HG03060 (cell line): ENCODE results near the gene GASK1A.

Experiments
- ATAC-seq: cut with Tn5 transposase; IDR thresholded peaks from one replicate; pipeline ENCODE4 v1.9.1; 2021; ENCODE audit warnings: low read depth, moderate number of reproducible peaks; ENCODE audit not compliant: unreplicated experiment

GASK1A gene

GRCh38 chr3:43080726-43081568, 101.8 kb downstream of the GASK1A start:
- ATAC-seq: no peak

DNA sequence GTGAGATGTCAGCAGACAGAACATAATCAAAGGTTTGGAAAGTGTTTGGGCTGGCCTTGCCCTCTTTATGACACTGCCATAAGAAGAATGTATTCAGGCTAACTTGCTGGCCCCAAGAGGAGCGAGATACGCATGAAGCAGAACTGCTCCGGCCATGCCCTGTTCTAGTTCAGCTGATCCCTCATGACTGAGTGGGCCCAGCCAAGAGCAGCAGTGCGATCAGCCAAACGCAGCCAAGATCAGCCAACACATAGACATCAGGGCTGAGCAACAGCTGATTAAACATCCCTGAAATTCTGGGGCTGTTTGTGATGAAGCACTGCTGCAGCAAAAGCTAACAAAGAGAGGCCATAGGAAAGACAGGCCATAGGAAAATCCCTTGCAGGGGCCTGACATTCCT, 102.7 kb downstream of the GASK1A start:
- ATAC-seq: no peak

DNA sequence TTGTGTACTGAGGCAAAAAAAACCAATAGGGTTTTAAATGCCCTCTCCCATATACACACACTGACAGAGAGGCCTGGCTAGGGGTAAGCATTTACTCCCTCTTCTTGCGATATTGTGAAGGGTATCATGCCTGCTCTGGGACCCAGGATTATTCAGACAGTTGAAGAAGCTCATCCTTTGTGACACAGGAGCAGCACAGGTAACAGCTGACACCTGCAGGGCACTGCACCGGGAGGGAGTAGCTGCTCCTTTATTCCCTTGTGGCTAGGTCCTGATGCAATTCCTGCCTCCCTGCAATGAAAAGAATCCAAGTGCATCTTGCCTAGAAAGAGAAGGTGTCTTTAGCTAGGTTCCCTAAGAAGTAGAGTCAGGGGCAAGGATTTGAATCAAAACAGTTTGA, 103.3 kb downstream of the GASK1A start:
- no peak for ATAC-seq

- ATAC-seq: no peak
Observed at GRCh38 chr3:43086460-43087165, 107.5 kb downstream of the GASK1A start.

DNA sequence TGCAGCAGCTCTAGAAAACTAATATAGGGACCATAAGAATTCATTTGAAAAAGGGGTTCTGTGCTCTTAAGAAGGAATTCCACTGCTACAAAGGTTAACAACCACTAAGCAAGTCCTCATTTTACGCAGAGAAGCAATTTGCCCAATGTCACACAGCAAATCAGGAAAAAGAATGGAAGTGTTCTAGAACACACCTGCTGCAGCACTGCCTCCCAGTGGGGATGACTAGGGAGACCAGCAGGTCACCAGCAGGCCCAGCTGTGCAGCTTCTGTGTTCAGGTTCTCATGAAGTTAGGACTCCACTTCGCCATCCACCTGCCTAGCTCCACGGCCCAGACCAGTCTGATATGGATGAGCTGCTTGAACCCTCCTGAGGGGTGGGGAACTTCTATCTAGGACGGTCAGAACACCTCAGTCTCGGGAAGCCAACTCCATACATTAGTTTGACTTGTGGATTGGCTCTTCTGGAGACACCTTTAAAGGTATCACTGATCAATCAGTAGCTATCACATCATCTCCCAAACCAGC, 108.2 kb downstream of the GASK1A start:
- ATAC-seq: no peak

GRCh38 chr3:43089081-43089480, 110.0 kb downstream of the GASK1A start:
- ATAC-seq: no peak

- no peak for ATAC-seq
Observed at GRCh38 chr3:43090238-43090637, 111.1 kb downstream of the GASK1A start.

- ATAC-seq: no peak
Observed at GRCh38 chr3:43091481-43091880, 112.4 kb downstream of the GASK1A start.

DNA sequence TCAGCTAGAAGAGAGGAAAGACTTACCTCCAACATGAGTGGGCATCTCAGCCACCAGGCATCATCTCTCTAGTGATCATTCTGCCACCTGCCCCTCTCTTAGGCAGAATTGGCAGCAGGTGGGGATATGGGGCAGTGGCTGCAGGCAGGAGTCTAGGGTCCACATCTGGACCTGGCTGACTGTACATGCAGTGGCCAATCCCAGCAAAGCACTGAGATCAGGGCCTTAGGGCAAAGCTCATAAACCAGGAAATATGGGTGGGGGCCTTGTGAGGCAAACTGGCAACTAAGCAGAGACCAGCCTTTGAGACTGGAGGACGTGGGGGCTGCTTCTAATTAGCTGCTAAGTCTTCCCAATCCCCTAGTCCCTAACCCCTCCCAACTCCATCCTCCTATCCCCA, 113.9 kb downstream of the GASK1A start:
- ATAC-seq: no peak

GRCh38 chr3:43093974-43094373, 114.9 kb downstream of the GASK1A start:
- ATAC-seq: no peak

DNA sequence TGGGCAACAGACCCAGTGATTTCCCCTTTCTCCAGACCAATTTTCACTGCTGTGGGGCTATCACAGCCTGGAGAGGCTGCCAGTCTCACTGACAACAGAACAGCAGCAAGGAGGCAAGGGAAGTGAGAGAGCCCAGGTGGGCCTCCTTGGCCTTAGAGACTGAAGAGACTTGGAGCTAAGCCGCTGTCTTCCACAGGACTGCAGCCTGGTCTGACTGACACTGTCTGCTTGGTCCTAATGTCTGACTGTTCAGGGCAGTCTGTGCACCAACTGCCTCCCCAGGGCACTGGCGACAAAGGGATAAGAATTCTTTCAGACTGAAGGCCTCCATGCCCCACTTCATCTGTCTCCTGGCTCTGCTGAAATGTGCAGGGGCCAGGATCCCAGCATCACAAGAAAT, 115.3 kb downstream of the GASK1A start:
- ATAC-seq: no peak

- ATAC-seq: no peak
Observed at GRCh38 chr3:43094851-43095250, 115.7 kb downstream of the GASK1A start.

DNA sequence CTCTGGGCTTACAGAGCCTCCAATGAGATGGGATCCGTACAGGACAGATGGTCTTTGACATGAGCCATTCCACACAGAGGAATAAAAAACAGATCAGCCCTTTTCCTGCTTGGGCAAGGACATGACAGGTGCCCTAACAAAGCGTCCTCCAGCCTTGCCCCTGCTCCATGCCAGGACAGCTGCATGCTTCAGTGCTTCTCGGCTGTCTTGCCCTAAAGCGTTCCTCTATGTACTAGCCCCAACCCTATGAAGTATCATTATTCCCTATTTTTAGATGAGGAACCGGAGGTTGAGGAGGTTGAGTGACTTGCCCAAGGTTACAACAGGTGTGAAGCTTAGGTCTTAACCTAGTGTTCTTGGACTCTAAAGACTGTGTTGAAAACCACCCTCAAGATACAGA, 116.3 kb downstream of the GASK1A start:
- no peak for ATAC-seq

DNA sequence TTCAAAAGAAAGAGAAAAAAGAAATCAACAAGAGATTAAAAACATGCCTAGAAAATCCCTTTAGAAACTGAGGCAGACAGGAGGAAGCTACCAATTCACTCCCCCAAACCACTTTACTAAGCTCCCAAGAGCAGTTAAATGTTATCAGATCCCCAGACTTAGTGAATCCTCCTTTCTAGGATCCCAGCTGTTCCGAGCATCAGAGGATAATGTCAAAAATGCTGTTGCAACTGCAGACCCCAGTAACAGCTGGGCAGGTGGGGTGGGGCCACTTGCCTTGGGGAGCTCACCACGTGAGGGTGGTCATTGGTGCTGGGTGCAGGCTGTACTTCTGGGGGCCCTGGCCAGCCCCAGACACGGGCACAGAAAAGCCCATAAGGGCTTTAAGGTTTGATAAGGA, 117.7 kb downstream of the GASK1A start:
- ATAC-seq: no peak

DNA sequence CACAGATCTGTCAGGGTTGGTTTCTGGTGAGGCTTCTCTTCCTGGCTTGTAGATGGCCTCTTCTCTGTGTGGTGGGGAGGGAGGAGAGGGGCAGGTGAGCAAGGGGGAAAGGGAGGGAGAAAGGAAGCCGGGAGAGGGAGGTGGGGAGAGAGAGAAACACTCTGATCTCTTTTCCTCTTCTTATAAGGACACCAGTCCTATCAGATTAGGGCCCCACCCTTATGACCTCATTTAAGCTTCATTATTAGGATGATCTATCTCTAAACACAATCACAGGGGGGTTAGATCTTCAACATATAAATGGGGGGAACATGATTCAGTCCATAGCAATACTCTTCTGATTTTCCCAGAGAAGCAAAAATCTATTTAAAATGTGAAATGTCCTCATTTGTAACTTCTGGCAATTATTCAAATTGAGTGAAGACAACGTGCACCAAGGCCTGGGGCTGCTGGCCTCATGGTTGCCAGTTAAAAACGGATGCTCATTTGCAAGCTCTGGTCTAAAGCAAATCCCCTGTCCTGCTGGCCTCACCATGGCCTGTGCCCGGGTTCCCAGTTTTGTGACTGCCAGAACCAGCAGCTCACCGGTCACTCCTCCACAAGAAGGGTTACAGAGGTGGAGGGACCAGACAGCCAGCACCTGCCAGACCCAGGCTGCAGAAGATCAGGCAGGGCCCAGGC, 118.4 kb downstream of the GASK1A start:
- ATAC-seq: no peak

GRCh38 chr3:43098761-43099160, 119.7 kb downstream of the GASK1A start:
- ATAC-seq: no peak

- no peak for ATAC-seq
Observed at GRCh38 chr3:43102773-43103480, 123.8 kb downstream of the GASK1A start.

- ATAC-seq: no peak
Observed at GRCh38 chr3:43104039-43104438, 124.9 kb downstream of the GASK1A start.

GRCh38 chr3:43104660-43105595, 125.8 kb downstream of the GASK1A start:
- ATAC-seq: no peak
